HEK293T (cell line): ENCODE data around the gene TRAM2.

ENCODE experiments used
- CTCF ChIA-PET: fragments of 350-600 bp; formaldehyde crosslinking; extraction: SDS; loops from one replicate; lab custom pipeline; 2021; ENCODE audit warnings: antibody characterized with exemption, inconsistent platforms; lab: Yijun Ruan, JAX
- POLR2A ChIA-PET: fragments of 350-600 bp; formaldehyde crosslinking; extraction: SDS; loops from one replicate; lab custom pipeline; 2020; ENCODE audit warnings: antibody characterized with exemption, inconsistent platforms; lab: Yijun Ruan, JAX
- DNase-seq: peaks from one replicate; pipeline ENCODE4 v3.0.0; 2012; ENCODE audit warnings: mixed read lengths; ENCODE audit errors: extremely low spot score
- ARNT ChIP-seq: fragments of 450-650 bp; IDR thresholded peaks from 2 replicates; pipeline ENCODE4 v1.6.1; 2017; ENCODE audit warnings: mild to moderate bottlenecking
- BHLHE40 ChIP-seq: fragments of 450-650 bp; IDR thresholded peaks from 2 replicates; pipeline ENCODE4 v1.6.1; 2016; ENCODE audit warnings: mild to moderate bottlenecking, moderate library complexity, borderline replicate concordance
- CTBP1 ChIP-seq: fragments of 450-650 bp; IDR thresholded peaks from 2 replicates; pipeline ENCODE4 v1.6.1; 2016; ENCODE audit warnings: borderline replicate concordance
- ELF4 ChIP-seq: fragments of 450-650 bp; IDR thresholded peaks from 2 replicates; pipeline ENCODE4 v1.6.1; 2017; ENCODE audit warnings: antibody characterized with exemption
- FOXA1 ChIP-seq: fragments of 450-650 bp; IDR thresholded peaks from 2 replicates; pipeline ENCODE4 v1.6.1; 2016; ENCODE audit warnings: mild to moderate bottlenecking
- FOXK2 ChIP-seq: fragments of 450-650 bp; IDR thresholded peaks from 2 replicates; pipeline ENCODE4 v1.6.1; 2016; ENCODE audit warnings: mild to moderate bottlenecking
- FOXM1 ChIP-seq: fragments of 450-650 bp; IDR thresholded peaks from 2 replicates; pipeline ENCODE4 v1.6.1; 2017; ENCODE audit warnings: mild to moderate bottlenecking, borderline replicate concordance
- HDGF ChIP-seq: fragments of 450-650 bp; IDR thresholded peaks from 2 replicates; pipeline ENCODE4 v1.6.1; 2017; ENCODE audit warnings: antibody characterized with exemption, borderline replicate concordance
- L3MBTL2 ChIP-seq: fragments of 450-650 bp; conservative IDR thresholded peaks from 2 replicates; pipeline ENCODE4 v1.6.1; 2016; ENCODE audit warnings: mild to moderate bottlenecking
- LEF1 ChIP-seq: fragments of 450-650 bp; IDR thresholded peaks from 2 replicates; pipeline ENCODE4 v1.6.1; 2017; ENCODE audit warnings: mild to moderate bottlenecking, borderline replicate concordance
- NFRKB ChIP-seq: fragments of 450-650 bp; IDR thresholded peaks from 2 replicates; pipeline ENCODE4 v1.6.1; 2016; ENCODE audit warnings: mild to moderate bottlenecking, moderate library complexity
- PKNOX1 ChIP-seq: fragments of 450-650 bp; IDR thresholded peaks from 2 replicates; pipeline ENCODE4 v1.6.1; 2016
- SP1 ChIP-seq: fragments of 450-650 bp; IDR thresholded peaks from 2 replicates; pipeline ENCODE4 v1.6.1; 2017
- SUZ12 ChIP-seq: fragments of 450-650 bp; IDR thresholded peaks from 2 replicates; pipeline ENCODE4 v1.6.1; 2016; ENCODE audit warnings: mild to moderate bottlenecking
- TARDBP ChIP-seq: fragments of 450-650 bp; IDR thresholded peaks from 2 replicates; pipeline ENCODE4 v1.6.1; 2016
- ZNF384 ChIP-seq: fragments of 450-650 bp; IDR thresholded peaks from 2 replicates; pipeline ENCODE4 v1.6.1; 2016

The TRAM2 gene

GRCh38 chr6:52582996-52583395 is 6.1 kb upstream of the TRAM2 start:
- ChIA-PET CTCF (interaction anchor here (1.0 kb wide), 1 partner anchor 12 kb away, joined by 3 read pairs; no protein-coding TSS in a partner anchor), POLR2A (no interaction called here)
- TF ChIP-seq LEF1, result no peak
- TF ChIP-seq L3MBTL2, result no peak
- TF ChIP-seq NFRKB, result no peak
- no peak for TF ChIP-seq FOXA1
- no peak for TF ChIP-seq FOXK2
- TF ChIP-seq ARNT, result no peak
- no peak for TF ChIP-seq FOXM1
- no peak for TF ChIP-seq PKNOX1
- TF ChIP-seq HDGF, result no peak
- no peak for TF ChIP-seq ELF4
- no peak for TF ChIP-seq CTBP1
- TF ChIP-seq ZNF384, result no peak
- no peak for TF ChIP-seq BHLHE40
- no peak for TF ChIP-seq SP1
- no peak for TF ChIP-seq TARDBP
- TF ChIP-seq SUZ12, result no peak

DNA sequence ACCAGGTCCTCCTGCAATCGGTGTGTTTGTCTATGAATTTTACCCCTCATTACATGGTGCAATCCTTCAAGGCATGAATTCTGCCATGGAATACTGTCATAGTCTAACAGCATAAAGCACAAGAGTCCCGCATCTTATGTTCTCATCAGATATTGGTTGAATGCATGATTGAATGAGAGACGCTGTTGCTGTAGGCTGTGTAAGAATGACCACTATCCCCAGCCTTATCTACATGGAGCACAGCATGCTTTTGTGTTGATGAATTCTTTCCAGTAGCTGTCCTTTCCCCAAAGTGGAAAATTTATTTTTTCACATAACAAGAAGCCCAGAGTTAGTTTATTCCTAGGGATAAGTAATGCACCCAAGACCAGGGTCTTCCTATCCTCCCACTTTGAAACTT is 5.6 kb upstream of the TRAM2 start:
- TF ChIP-seq SUZ12, result no peak
- TF ChIP-seq BHLHE40, result no peak
- TF ChIP-seq ZNF384, result no peak
- TF ChIP-seq FOXK2, result no peak
- no peak for TF ChIP-seq FOXA1
- no peak for TF ChIP-seq HDGF
- no peak for TF ChIP-seq ARNT
- TF ChIP-seq SP1, result no peak
- no peak for TF ChIP-seq CTBP1
- TF ChIP-seq FOXM1, result no peak
- no peak for TF ChIP-seq ELF4
- no peak for TF ChIP-seq L3MBTL2
- no peak for TF ChIP-seq LEF1
- TF ChIP-seq NFRKB, result no peak
- no peak for TF ChIP-seq PKNOX1
- TF ChIP-seq TARDBP, result no peak
- ChIA-PET CTCF (no interaction called here), POLR2A (no interaction called here)
- no peak for DNase-seq

More at GRCh38 chr6:52582996-52583395, 6.1 kb upstream of the TRAM2 start:
- DNase-seq, result no peak

- TF ChIP-seq BHLHE40, result no peak
- no peak for TF ChIP-seq L3MBTL2
- TF ChIP-seq TARDBP, result no peak
- TF ChIP-seq HDGF, result no peak
- TF ChIP-seq FOXM1, result no peak
- no peak for TF ChIP-seq NFRKB
- TF ChIP-seq SP1, result no peak
- TF ChIP-seq FOXA1, result no peak
- no peak for TF ChIP-seq ZNF384
- no peak for TF ChIP-seq ARNT
- no peak for TF ChIP-seq FOXK2
- TF ChIP-seq SUZ12, result no peak
- TF ChIP-seq CTBP1, result no peak
- no peak for TF ChIP-seq PKNOX1
- TF ChIP-seq LEF1, result no peak
- no peak for TF ChIP-seq ELF4
- ChIA-PET CTCF (interaction anchor here (0.8 kb wide), 1 partner anchor 17 kb away, joined by 3 read pairs; no protein-coding TSS in a partner anchor), POLR2A (no interaction called here)
- DNase-seq, result no peak
Observed at GRCh38 chr6:52580905-52581304, 4.0 kb upstream of the TRAM2 start.

DNA sequence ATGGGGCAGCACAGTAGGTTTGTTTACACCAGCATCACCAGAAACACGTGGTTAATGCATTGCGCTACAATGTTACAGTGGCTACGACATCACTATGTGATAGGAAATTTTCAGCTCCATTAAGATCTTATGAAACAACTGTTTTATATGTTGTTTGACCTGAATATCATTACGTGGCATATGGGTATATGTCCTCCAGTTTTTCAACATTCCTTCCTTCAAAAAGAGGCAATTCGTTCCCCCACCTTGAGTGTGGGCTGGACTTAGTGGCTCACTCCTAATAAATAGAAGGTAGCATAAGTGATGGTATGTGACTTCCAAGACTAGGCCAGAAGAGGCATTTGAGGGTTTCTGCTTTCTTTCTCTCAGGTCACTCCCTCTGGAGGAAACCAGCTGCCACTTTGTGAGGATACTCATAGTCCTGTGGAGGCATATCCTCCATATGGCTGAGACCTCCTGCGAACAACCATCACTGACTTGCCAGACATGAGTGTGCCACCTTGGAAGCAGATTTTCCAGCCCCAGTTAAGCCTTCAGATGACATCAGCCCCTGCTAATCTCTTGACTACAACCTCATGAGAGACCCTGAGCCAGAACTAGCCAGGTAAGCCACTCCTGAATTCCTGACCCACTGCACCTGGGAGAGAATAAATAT is 2.3 kb upstream of the TRAM2 start:
- no peak for DNase-seq
- ChIA-PET POLR2A (interaction anchor here (1.7 kb wide), 1 partner anchor 159 kb away, joined by 4 read pairs; the partner anchor contains the start of gene EFHC1), CTCF (no interaction called here)
- TF ChIP-seq SP1, result no peak
- no peak for TF ChIP-seq BHLHE40
- no peak for TF ChIP-seq ELF4
- no peak for TF ChIP-seq FOXM1
- TF ChIP-seq ARNT, result no peak

- POLR2A ChIA-PET, result interaction anchor here (0.9 to 2.1 kb wide), 3 partner anchors 20 to 159 kb away, joined by 3 to 12 read pairs (median 4); partner anchors contain the start of gene EFHC1
- TF ChIP-seq FOXM1 (no peak), LEF1 (no peak), FOXK2 (no peak), PKNOX1 (no peak), SP1 (no peak), FOXA1 (no peak), L3MBTL2 (no peak), NFRKB (no peak), ARNT (no peak), BHLHE40 (no peak), ZNF384 (no peak), SUZ12 (no peak), TARDBP (no peak), ELF4 (no peak), CTBP1 (no peak)
- CTCF ChIA-PET, result interaction anchor here (0.8 to 1.9 kb wide), 2 partner anchors 20 to 172 kb away, joined by 3 to 5 read pairs; no protein-coding TSS in a partner anchor
- DNase-seq, result no peak
Observed at GRCh38 chr6:52577778-52578463, 1.1 kb upstream of the TRAM2 start.
